DMS 273 treated with DMSO at 0.1 percent for 48 hours (cell line): Measurements from ENCODE around the gene CCKAR.

ENCODE experiments used
- DNase-seq: peaks from one replicate; lab custom pipeline; 2025; lab: John Stamatoyannopoulos, UW

CCKAR gene

DNA sequence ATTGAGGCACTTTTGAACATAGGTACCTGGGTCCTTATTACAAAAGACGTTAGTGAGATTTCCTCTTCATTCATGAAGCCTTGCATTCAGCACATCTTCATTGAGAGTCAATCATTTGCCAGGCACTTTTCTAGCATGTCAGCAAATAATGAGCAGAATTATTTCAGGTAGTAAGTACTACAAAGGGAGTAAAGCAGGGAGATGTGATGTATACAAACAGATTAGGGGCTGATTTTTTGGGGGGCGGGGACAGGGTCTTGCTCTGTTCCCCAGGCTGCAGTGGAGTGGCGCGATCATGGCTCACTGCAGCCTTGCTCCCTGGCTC is 638 bp upstream of the CCKAR start:
- no peak for DNase-seq

DNA sequence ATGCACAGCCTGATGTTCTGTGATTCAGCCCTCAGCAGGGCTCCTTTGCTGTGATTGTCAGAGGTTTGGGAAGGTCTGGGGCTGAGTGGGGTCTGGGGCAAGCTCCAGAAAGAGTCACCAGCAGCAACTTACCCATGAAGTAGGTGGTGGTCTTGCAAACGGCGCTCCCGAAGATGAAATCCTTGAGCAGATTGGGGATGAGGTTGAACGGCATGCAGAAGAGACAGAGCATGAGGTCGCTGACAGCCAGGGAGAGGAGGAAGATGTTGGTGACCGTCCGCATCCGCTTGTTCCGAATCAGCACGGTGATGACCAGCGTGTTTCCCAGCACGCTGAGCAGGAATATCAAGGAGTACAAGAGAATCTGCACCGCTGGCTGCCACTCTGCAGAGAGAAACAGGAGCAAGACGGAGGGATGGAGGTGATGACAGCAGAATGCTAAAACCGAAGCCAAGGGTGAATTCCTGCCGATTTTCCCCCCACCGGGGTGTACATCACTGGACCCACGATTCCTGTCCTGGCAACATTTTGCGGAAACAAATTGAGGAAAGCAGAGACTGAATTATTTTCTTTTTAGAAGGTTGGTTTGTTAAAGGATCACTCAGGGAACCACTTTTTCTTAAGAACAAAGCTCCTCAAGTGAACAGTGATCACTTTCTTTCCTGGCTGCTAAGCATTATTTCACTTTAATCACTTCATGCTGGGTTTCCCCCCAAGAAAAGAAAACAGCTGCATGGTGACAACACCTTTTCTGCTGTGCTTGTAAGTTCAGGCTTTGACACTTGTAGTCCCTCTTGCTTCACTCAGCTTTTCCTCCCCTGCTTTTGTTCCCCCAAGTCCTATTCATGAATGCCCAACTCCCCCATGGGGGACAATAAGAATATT is 941 bp downstream of the CCKAR start:
- DNase-seq = no peak

DNA sequence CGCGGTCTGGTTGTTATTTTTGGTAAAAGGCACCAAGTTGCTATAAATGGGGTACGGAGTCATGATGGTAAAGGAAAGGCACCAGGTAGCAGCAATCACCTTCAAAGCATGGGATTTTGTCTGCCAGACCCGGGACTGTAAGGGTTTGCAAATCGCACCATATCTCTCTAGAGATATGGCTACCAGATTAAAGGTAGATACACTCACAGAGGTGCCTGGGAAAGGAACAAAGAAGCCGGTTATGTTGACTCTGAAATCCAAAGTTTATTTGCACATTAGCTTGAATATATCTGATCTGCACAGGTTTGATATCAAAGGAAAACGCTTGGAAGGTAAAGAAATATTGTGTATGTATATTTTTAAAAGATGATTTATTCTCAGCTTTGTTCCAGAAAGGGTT is 4.6 kb downstream of the CCKAR start:
- no peak for DNase-seq

DNA sequence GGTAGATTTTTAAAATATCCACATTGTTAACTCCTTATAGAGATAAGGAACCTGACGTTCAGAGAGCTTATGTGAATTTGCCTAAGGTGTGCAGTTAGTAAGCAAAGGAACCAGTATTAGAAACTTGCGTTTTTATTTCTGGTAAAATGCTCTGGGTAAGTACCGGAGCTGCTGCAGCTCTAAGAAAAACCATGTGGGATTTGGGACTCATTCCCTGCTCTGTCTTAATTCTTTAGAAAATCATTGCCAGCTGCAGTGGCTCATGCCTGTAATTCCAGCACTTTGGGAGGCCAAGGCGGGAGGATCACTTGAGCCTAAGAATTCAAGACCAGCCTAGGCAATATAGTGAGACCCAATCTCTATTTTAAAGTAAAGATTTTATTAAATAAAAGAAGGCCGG is 5.8 kb downstream of the CCKAR start:
- DNase-seq = no peak

DNA sequence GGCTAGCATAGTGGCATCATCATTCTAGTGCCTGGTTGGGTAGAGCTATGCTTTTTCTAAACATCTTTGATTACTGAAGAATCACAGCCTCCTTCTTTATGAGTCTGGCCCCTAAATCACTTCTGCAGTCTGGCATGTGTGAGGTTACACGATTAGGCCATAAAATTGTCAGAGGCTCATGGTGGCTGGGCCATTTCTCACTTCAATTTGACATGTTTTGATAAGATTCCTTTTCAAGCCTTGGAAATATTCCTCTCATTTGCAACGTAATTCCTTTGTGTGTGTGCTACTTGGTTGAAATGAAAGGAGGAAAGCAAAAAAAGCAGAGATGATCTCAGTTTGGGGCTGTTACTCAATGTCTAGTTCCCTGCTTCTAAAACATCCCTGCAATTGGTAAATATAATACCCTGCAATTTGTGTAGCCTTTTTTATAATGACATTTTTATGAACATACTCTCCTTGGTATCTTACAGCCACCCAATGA is 6.2 kb downstream of the CCKAR start:
- DNase-seq = no peak

DNA sequence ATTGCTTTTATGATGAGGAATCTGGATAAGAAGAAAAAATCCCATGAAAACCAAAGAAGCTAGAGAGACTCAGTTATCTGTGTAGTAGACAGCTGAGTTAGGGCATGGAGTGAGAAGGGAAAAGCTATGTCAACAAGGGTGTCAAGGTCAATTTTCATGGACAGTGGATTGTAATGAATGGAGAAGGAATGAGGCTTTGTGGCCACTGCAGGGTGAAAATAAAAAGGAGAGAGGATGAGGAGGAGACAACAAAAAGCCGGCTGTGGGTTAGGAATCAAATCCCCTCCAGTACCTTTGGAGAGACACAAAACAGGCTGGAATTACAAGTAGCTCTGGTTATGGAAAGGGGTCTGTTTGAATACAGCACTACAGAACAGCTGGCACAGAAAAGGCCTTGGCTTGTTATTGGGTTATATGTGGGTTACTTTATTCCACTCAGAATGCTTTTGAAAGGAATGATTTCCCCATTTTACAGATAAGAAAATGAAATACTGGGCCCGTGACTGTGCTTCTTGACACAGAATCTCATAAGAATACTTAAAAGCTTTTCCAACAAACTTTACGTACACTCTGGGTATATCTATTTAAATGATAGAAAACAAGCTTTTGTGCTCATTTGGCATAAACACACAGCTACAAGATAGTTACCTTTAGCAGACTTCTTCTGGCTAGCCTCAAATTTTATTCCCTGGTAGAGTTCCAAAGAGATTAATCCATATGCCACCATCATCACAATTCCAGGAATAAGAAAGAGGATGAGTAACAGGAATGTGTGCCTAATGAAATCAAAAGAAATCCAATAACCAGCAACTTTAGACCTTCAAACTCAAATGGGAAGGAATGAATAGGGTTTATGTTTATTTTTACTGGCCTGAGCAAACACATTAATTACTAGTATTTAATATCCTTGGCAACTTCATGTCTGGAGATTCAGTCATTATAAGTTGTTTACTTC is 7.5 kb downstream of the CCKAR start:
- DNase-seq = no peak

DNA sequence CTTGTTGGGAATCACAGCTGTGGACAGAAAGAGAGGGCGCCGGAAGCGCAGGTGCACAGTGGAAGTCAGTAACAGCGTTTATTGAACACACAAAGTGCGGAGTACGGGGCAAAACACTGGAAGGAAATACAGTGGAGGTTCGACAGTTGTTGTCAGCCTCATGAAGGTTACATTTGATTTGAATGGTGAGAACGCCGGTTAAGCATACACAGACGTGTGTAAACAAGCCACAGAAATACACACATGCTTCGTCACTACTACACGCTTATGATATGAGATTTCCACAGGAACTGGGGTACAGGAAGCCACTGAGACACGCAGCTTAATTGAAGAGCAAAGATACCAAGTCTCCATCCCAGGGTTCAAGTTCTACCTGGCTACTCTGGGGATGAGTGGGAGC is 12.0 kb downstream of the CCKAR start:
- no peak for DNase-seq

GRCh38 chr4:26476545-26476944 is 13.7 kb downstream of the CCKAR start:
- no peak for DNase-seq

GRCh38 chr4:26475716-26476115 is 14.6 kb downstream of the CCKAR start:
- DNase-seq = no peak

- DNase-seq = no peak
Observed at GRCh38 chr4:26474551-26474950, 15.7 kb downstream of the CCKAR start.

DNA sequence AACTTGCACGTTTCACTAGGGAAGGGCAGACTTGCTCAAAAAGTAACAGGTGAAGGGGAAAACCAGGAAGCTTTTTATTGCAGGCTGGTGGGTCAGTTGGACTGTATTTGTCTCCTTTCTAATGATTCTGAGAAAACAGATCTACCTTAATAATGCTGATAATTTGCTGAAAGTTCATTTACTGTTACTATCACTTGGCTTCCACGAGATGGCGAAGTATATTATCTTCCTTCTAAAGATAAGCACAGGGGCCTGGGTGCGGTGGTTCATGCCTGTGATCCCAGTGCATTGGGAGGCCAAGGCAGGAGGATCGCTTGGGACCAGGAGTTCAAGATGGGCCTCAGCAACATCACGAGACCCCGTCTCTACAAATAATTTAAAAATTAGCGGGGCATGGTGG is 16.4 kb downstream of the CCKAR start:
- DNase-seq = no peak

DNA sequence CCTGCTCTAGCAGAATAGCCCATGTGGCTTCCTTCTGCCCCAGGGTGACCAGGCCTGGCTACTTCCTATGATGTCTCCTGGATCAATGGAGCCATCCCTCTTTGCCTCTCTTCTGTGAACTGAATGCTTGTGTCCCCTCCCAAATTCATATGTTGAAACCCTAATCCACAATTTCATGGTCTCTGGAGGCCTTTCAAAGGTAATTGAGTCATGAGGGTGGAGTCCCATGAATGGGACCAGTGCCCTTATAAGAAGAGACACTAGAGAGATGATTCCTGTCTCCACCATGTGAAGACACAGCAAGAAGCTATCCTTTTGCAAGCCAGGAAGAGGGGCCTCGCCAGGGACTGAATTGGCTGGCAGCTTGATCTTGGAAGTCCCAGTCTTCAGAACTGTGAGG is 18.4 kb downstream of the CCKAR start:
- no peak for DNase-seq

GRCh38 chr4:26468977-26469376 is 21.3 kb downstream of the CCKAR start:
- DNase-seq = no peak

DNA sequence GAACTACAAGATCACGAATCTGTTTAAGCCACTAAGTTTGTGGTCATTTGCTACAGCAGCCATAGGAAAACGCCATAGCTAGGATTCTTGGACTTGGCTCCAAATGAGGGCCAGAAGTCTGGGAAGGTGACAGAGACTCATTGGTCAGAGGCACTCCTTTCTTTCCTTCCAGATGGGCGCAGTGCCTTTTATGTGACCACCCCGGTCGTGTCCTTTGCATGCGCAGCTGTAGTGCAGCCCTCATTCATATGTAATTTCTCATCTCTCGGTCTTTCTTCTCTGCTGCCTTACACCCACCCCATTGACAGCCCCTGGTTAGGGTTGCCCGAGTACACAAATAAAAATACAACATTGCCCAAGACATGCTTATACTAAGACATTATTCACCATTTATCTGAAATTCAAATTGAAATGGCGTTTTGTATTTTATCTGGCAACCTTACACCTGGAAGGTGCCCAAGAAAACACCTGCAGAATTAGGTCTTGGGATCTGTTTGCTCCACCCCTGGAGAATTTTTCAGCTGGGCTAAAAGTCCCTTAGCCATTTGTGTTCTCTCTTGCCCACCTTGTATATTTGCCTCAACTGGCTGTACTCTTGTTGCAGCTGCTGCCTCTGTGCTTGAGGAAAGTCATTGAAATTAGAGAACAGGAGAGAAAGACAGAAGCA is 21.9 kb downstream of the CCKAR start:
- no peak for DNase-seq

DNA sequence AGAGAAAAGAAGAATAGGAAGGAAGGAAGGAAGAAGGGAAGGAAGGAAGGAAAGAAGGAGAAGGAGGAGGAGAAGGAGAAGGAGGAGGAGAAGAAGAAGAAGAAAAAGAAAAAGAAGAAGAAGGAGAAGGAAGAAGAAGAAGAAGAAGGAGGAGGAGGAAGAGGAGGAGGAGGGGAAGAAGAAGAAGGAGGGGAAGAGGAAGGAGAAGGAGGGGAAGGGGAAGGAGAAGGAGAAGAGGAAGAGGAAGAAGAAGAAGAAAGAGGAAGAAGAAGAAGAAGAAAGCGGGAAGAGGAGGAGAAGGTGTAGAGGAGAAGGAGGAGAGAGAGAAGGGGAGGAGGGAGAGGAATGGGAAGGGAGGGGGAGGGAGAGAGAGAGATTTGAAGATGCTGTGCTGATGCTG is 22.6 kb downstream of the CCKAR start:
- no peak for DNase-seq

- no peak for DNase-seq
Observed at GRCh38 chr4:26466578-26467270, 23.6 kb downstream of the CCKAR start.

- DNase-seq = no peak
Observed at GRCh38 chr4:26464420-26465095, 25.7 kb downstream of the CCKAR start.

- DNase-seq = no peak
Observed at GRCh38 chr4:26463386-26463785, 26.9 kb downstream of the CCKAR start.

DNA sequence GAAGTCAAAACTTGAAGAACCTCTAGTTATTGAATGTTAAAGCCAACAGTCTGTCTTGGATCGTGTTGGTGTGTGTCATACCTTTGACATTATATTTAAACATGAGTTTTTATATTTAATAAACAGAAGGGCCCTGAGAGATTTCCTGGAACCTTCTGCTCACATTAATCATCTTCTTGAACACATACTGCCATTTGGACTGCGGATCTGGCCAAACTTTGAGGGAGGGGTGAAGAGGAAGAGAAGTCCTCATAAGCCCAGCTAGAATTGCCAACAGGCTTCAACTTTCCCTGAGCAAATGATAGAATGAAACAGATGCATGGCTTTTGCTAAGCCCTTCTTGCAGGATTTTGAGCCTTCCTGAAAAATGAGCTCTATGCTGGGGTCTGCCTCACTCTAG is 27.4 kb downstream of the CCKAR start:
- no peak for DNase-seq

- DNase-seq = no peak
Observed at GRCh38 chr4:26459756-26460530, 30.3 kb downstream of the CCKAR start.
